GM13977 (cell line): ENCODE measurements around the gene ANKRD39.

Source experiments
- DNase-seq: peaks from one replicate; pipeline ENCODE4 v3.0.0; 2012; ENCODE audit warnings: low spot score
- CTCF ChIP-seq: IDR thresholded peaks from 2 replicates; pipeline ENCODE4 v1.5.1; 2012; ENCODE audit warnings: mild to moderate bottlenecking, control low read depth; ENCODE audit not compliant: insufficient read depth; ENCODE audit errors: extremely low read depth, missing control alignments
- in situ Hi-C: fragments of 300-500 bp; cut with MboI; formaldehyde crosslinking; loops from one replicate; pipeline ENCODE4 v1.12.0; 2022; ENCODE audit warnings: low sequenced_read_pairs, low pct_unique_long_range_greater_than_20kb, mixed read lengths, inconsistent platforms; ENCODE audit not compliant: unreplicated experiment

ANKRD39 gene

DNA sequence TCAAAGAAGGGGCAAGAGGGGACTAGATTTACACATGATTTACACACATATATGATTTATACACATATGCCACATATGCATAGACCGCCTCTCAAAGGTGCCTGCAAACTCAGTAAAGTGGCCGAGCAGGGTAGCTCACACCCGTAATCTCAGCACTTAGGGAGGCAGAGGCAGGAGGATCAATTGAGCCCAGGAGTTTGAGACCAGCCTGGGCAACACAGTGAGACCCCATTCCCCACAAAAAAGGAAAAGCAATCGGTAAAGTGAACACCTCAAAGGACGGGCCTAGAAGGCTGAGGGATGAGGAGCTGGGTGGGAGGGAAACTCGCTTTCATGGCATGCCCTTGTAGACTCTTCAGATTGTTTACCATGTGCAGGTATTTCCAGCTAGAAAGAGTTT is 5.1 kb downstream of the ANKRD39 start:
- TF ChIP-seq CTCF = no peak
- in situ Hi-C loops = loop anchor here (10.0 kb wide), 1 partner anchor 102 kb away; no protein-coding TSS in a partner anchor
- DNase-seq = no peak

GRCh38 chr2:96848264-96848663 is 9.6 kb downstream of the ANKRD39 start:
- DNase-seq = no peak
- TF ChIP-seq CTCF = no peak
- in situ Hi-C loops = no loop called here

DNA sequence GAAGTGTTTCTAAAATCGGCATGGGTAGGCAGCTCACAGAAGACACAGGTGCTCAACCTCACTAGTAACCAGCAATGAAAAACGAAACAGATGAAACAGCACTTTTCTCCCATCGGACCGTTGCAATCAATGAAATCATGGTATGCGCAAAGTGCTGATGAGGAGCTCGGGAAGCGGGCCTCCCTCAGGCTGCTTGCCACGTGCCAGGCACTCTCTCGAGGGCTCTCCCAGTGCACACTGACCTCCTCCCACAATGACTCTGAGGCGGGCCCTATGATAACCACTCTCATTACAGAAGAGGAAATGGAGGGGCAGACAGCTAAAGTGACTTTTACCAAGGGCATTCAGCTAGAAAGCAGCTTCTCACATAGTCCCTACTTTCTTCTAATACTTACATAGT is 10.2 kb downstream of the ANKRD39 start:
- in situ Hi-C loops = no loop called here

GRCh38 chr2:96846825-96847224 is 11.0 kb downstream of the ANKRD39 start:
- DNase-seq = no peak
- no peak for TF ChIP-seq CTCF
- in situ Hi-C loops = no loop called here

More for the DNA sequence above, 10.2 kb downstream of the ANKRD39 start:
- DNase-seq = no peak
- TF ChIP-seq CTCF = no peak

DNA sequence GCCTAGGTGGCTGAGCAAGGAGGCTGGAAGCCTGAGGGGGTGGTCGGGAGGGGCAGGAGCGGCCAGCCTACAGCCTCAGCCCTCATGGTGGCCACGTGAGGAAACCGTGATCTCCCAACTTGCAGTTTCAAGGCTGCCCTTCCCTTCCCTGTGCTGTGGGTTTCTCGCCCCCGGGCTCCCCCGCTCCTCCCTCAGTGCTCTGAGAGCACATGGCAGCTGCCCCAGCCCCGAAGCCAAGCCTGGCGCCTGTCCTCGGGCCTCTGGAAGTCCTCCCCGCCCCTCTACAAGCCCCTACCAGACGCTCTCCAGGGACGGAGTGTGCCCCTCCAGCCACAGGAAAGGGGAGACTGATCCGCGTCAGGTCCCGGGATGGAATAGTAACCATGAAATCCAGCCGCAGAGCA is 13.4 kb downstream of the ANKRD39 start:
- TF ChIP-seq CTCF = no peak
- in situ Hi-C loops = no loop called here
- DNase-seq = no peak

- in situ Hi-C loops = no loop called here
- TF ChIP-seq CTCF = no peak
- no peak for DNase-seq
Observed at GRCh38 chr2:96843538-96844268, 14.1 kb downstream of the ANKRD39 start, which contains the start of gene ANKRD23. Gene ANKRD23, minus strand, starts transcription at chr2:96844021. Its CDS starts 29 bp downstream, at chr2:96843992.
